Skeletal muscle cell (primary cell): ENCODE results near the gene REEP6.

Experiments used
- DNase-seq: peaks from one replicate; pipeline ENCODE4 v3.0.0-alpha.2; 2010; ENCODE audit warnings: low read depth
- H3K4me3 ChIP-seq: 2 replicates; pipeline ENCODE4 v1.5.1; 2011; ENCODE audit warnings: low read depth, mild to moderate bottlenecking, control low read depth, low read length, moderate library complexity

REEP6 gene

DNA sequence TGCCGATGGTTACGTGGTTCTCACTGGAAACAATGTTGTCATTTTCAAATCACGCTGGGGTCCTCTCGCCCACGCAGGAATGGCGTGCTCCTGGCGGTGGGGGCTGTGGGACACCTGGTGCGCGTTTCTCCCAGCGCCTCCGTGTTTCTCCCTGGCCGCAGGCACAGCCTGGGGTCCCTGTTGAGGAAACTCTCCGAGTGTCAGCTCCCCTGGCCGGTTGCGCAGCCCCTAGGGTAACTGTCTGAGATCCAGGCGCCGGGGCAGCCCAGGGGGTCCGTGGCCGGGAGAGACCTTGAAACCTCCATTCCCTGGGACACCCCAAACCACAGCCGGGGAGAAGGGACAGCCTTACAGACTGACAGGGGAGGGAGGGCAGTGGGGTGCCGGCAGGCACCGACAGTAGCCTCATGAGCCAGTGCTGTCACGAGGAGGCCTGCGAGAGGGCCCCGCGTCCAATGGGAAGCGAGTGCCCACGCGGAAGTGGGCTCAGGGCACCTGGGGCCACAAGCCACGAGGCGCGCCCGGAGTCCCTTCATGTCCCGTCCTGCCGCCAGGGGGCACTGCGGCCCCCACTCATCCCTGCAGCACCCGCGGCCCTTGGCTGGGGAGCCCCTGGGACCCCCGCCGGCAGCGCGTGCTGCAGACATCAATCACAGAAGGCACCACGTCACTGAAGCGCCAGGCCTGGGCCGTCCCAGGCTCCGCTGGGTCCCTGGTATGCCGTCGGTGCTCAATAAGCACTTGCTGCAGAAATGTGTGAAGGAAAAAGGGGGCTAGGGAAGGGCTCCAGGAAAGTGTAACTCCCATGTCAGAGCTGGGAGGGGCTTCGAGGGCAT is 12.3 kb downstream of the REEP6 start:
- DNase-seq = no peak
- H3K4me3 ChIP-seq = peak overlapping the region; percentile 7

DNA sequence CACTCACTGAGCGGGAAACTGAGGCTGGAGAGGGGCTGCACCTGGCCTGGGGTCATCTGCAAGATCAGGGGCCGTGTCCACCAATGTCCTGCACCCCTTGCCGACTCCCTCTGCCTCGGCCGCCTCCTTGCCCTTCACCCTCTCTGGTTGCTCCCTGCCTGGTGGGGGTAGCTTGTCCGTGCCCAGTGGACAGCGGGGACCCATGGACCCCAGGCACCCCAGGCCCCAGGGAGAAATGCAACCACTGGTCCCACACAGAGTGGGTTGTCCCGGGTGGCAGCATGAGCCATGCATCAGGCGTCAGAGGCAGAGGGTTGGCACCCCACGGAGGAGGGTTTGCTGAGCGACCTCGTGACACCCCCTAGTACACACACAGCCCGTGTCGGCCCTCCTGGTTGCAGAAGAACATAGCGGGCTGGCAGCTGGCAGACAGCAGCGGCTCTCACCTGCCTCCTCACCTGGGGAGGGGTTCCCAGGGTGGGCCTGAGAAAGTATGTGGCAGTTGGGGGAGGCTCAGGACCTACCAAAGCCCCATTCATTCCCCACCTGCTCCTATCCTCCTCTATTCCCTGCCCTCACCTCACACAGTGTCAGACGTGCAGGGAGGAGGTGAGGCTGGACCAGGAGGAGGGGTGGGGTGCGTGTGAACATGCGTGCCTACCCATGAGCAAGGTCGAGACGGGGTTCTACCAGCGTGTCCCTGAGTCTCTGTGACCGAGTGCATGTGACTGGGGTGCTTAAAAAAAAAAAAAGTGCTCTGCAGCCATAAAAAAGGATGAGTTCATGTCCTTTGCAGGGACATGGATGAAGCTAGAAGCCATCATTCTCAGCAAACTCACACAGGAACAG is 13.2 kb downstream of the REEP6 start:
- no peak for DNase-seq
- H3K4me3 ChIP-seq = no peak overlapping the region

DNA sequence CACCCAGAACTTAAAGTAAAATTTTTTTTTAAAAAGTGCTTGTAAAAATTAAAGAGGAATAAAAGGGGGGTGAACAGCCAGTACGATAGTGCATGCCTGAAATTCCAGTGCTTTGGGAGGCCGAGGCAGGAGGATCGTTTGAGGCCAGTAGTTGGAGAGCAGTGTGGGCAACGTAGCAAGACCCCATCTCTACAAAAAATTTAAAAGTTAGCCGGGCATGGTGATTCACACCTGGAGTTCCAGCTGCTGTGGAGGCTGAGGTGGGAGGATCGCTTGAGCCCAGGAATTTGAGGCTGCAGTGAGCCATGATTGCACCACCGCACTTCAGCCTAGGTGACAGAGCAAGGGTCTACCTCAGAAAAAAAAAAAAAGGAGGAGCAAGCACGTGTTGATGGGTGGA is 14.0 kb downstream of the REEP6 start:
- no peak for DNase-seq
- H3K4me3 ChIP-seq = no peak overlapping the region

DNA sequence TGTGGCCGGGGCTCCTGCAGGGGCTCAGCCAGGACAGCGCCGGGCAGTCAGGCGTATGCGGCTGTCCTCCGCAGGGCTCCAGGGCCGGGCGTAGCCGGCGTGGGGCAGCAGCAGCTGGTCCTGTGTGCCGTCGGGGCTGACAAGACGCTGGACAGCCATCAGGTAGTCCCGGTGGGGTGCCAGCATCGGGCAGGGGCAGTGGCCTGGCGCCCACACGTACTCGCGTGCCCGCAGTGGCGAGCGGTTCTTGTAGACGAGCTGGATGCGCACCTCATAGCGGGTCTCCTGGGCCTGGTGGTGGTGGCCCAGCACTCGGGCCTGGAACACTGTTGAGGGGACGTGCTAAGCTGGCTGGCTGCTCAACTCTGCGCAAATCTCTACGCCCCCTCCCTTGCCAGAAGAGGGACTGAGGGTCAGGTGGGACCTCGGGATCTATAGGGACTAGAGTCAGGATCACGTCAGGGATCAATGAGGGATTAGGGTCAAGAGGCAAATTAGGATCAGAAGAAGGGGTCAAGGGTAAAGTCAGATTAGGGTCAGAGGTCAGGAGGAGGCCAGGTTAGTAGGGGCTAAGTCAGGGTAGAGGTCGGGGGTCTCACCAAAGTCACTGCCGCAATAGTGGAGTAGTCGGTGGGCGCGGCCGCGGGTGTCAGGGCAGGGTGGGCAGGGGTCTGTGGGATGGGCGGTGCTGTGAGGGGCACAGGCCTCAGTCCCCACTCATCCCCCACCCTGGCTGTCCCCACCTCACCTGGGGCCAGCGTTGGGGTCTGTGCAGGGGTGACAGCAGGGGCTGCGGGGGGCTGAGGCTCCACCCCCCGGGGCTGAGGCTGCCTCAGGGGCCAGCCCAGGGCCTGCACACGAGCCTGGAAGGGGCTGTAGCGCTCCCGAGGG is 15.3 kb downstream of the REEP6 start:
- H3K4me3 ChIP-seq = no peak overlapping the region
- no peak for DNase-seq

DNA sequence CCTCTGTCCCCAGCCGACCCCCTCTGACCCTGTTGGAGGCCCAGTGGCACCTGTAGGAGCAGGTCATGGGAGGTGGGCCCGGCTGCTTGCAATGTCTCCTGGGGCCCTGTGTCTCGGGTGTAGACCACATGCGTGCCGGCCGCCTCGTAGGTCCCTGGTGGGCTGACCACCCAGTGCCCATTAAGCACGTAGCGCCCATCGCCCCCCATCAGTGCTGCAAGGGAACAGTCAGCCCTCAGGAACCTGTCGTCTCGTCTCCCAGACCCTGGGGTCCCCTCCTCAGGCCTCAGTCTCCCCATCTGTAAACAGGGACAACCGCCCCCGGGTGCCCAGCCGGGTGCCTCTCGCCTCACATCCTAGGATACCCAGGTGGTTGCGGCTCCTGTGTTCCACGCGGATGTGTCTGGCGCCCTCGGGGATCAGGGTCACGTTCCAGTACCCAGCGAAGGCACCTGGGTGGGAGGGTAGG is 16.2 kb downstream of the REEP6 start:
- no peak for DNase-seq
- peak overlapping the region; percentile 15 for H3K4me3 ChIP-seq

DNA sequence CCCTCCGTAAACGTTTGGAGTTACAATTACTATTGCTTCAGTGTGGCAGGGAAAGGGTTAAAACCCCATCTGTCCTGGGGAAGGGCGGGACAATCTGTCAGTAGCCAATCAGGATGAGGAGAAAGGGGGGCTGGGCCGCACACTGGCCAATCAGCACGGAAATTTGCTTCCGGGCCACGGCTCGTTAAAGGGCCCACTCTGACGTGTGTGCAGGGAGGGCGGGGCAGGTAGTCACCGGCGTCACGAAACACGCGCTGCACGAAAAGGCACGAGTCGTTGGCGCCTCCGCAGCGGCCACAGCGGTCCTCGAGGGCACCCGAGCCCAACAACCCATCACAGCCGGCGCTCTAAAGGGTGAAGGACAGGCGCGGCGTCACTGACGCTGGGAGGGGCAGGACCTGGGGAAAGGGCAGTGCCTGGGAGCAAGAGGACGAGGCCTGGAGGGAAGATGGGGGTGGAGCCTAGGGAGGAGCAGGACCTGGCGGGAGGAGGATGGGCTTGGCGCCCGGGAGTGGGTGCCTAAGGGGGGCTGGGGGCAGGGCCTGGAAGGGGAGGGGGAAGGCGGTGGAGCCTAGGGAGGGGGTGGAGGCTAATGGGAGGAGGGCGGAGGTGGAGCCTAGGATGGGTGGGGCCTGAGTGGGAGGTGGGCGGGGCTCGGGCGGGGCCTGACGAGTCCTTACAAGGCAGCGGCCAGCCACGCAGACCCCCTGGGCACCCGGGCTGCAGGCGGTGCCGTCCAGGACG is 17.0 kb downstream of the REEP6 start:
- peak; percentile 82 for DNase-seq
- peak overlapping the region; percentile 55 for H3K4me3 ChIP-seq

DNA sequence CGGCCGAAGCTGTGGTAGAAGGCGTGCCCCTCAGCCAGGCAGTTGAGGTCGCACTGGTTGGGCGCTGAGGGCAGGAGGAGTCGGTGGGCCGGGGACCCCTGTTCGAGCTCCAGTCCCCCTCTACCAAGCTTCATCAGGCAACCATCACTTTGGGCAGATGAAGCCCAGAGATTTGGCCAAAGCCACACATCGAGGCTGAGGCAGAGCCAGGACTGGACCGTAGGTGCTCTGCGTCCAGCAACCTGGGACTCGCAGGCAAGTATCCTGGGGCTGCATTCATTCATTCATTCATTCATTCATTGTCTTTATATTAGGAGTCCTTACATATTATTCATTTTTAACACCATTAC is 17.5 kb downstream of the REEP6 start:
- peak overlapping the region; percentile 32 for H3K4me3 ChIP-seq
- DNase-seq = no peak

DNA sequence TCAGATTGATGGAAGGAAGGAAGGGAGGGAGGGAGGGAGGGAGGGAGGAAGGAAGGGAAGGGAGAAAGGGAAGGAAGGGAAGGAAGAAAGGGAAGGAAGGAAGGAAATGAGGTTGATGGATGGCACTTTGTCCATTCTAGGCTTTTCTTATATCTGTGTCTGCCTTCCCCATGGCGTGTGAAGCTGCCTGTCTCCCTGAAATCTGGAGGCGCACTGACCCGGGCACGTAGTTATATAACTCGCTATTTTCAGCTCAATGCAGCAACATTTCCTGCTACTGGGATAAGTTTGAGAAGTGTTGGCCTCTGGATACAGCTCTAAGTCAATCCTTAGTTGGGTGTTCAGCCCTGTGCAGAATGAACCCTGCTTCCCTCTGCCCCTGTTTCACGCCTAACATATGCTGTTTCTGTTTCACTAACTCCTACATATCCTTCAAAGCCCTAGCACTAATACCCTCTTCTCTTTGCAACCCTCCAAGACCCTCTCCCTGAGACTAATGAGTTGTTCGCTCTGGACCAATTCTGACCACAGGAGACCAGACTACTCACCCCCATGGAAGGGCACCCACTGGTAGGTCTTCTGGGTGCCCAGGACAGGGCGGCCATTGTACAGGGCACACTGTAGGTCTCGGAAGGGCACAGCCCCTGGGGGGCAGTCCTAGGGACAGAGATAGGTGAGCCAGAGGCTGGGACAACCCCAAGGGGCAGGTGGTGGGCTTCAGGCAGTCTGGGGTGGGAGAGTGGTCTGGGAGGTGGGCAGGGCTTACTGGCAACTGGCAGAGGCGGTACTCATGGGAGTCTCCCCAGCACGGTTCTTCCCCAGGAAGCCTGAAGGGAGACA is 18.8 kb downstream of the REEP6 start:
- no peak overlapping the region for H3K4me3 ChIP-seq
- no peak for DNase-seq

DNA sequence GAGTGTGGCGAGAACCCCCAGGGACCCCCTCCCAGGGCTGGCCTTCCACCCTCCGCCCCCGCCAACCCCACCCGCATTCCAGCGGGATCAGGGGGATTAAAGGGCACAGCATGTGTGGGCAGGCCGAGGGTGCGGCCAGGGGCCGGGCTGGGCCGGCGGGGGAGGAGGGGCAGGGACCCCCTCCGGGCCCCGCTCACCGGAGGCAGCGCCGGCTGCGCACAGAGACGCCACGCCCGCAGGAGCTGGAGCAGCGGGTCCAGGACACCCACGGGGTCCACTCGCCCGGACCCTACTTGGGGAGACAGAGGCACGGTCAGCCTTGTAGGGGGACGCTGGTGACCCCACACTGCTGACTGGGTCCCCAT is 19.4 kb downstream of the REEP6 start:
- no peak for DNase-seq
- H3K4me3 ChIP-seq = no peak overlapping the region

DNA sequence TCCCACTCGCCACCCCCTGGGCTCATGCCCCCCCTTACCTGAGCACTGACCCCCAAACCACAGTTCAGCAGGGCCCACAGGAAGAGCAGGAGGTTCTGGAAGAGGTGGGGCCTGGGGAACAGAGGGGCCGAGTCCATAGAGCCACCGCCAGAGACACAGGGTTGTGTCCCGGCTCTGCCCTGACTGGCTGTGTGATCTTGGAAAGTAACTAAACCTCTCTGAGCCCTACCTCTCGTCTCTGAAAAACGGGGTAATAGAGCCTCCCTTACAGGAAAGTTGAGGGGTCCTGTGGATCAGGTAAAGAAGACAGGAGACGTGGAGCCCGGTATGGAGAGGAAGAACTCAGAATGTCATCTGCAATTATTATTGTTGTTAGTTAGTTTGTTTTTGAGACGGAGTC is 19.8 kb downstream of the REEP6 start:
- no peak overlapping the region for H3K4me3 ChIP-seq
- DNase-seq = no peak

DNA sequence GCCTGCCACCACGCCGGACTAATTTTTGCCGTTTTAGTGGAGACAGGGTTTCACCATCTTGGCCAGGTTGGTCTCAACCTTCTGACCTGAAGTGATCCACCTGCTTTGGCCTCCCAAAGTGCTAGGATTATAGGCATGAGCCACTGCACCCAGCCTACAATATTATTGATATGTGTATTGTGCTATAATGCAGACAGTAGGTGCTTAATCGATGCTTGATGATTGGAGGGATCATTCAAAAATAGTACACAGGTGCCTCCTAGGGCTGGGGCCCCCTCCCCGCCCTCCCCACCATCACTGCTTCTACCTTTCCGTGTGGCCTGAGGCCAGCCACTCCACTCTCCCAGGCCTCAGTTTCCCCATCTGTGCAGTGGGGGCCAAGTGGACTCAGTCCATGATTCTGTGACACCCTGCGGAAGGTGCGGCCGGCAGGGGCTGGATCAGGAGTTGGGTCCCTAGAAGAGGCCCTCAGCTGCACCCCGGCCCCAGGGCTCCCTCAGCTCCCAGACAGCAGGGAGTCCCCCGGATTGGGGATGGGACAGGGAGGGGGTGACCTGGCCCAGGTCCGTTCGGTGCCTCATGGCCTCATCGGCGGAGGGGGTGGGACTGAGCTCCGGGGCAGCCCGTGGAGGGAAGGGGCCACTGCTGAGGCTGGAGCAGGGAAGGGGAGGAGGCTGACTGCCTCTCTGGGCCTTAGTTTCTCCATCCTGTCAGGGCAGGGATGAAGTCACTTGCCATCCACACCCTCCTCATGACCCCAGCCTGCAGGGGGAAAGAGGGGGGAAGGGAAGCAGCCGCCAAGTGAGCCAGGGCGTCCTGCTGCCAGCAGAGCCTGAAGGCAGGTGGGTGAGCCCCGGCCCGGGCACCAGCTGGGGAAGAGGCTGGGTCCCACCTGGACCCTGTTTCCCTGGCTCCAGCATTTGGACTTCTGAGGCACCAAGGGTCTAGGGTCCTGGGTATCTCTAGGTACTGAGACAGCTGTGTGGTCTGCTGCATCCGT is 20.6 kb downstream of the REEP6 start:
- no peak overlapping the region for H3K4me3 ChIP-seq
- no peak for DNase-seq

DNA sequence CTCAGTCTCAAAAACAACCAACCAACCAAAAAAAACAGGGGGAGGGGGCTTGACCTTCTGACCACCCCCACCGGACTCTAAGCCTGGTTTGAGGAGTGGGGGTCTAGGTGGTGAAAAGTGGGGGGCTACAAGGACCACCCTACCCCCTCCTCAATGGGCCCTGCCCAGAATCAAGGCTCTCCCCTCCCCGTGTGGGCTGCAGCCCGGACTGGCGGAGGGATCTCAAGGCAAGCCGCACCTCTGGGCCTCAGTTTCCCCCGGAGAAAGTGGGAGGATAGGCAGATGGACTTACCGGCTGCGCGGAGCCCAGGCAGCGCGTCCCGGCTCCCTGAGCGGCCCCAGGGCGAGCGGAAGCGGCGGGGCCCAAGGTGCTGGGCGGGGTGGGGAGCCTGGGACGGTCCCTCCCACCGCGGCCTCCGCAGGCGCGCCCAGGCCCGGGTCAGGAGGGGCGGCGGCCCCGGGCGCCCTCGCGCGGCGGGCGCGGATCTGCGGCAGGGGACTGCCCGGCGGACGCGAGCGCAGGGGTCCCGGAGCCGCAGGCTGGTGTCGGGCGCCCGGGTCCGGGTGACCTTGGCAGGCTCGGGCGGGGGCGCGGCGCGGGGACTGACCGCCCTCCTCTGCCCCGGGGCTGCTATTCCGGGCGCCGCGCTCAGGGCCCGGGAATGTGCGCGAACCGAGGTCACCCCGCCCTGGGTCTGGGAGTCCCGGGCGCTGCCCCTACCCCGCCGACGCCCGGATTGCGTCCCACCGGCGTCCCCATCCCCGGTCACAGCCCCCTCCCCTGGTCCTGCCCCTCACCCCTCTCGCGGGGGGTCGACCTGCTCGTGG is 21.9 kb downstream of the REEP6 start, which contains the start of gene ADAMTSL5:
TSS of gene ADAMTSL5 (minus strand) at position 349 of the 828 bp plus-strand sequence. CDS start 2,076 bp downstream, outside the sequence.
- DNase-seq = no peak
- peak within 1 kb of the TSS; percentile 58 for H3K4me3 ChIP-seq

DNA sequence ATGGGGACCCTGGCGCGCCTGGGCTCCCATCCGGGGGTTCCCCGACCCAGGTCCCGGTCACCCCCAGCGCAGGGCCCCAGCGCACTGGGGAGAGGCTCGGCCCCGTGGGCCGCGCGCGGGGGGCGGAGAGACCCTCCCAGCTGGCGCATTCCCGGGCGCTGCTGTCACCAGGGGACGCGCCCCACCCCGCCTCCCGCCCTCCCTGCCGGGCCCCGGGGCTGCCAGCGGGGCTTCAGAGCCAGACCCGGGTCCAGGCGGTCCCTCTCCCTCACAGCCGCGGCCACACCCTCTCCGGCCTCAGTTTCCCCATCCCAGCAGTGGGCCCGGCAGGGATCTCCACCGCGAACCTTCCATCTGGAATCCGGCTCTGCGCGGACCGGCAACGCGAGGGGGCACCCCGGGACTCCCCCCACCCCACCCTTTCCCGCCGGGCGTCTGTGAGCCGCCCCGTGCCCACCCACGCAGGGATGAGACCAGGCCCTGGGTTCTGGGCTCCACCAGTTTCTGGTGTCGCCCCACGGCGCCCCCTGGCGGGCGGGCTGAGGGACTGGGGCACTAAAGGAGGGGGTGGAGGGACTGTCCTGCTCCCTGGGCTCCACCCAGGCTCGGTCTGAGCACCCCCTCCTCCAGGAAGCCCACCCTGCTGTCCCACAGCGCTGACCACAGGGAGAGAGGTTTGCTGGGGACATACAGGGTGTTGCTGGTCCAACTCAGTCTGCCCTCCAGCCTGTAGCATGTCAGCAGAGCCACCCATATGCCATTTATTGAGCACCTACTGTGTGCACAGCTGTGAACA is 22.7 kb downstream of the REEP6 start:
- H3K4me3 ChIP-seq = peak overlapping the region; percentile 58
- DNase-seq = no peak

DNA sequence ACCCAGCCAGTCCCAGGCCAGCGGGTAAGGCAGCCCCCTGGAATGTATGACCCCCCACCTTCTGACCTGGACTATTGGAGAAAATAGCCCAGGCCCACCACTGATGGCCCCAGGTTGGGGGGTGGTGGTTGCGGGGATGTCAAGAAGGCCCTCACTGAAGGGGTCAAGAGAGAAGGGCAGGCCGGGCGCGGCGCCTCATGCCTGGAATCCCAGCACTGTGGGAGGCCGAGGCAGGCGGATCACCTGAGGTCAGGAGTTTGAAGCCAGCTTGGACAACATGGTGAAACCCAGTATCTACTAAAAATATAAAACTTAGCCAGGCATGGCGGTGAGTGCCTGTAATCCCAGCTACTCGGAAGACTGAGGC is 23.3 kb downstream of the REEP6 start:
- H3K4me3 ChIP-seq = no peak overlapping the region
- DNase-seq = no peak

DNA sequence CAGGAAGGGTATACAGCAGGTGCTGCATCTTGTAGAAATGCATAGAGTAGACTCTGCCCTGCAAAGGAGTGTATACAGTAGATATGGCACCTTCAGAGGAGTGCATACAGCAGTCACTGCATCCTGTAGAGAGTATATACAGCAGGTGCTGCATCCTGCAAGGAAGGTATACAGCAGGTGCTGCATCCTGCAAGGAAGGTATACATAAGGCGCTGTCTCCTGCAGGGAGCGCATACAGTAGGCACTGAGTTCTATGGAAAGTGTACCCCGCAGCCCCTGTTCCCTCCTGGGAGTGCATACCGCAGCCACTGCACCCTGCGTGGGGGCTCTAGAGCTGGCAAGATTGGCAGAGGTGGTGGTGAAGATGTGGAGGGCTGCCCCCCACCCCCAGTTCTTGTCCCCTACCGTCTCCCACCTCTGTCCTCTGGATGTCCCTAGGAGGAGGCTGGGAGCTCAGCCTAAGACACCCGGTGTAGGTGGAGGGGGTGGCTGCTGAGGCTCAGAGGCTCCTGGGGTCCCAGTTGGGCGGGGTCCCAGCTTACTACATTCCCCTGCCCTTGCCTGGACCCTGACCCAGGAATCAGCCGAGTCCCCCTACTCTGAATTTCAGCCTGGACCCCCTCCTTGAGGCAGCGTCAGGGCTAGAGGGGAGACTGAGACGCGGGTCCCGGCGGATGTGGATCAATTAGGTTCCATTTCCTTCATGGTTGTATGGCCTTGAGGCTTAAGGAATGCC is 24.2 kb downstream of the REEP6 start:
- no peak overlapping the region for H3K4me3 ChIP-seq
- DNase-seq = no peak
